ENCODE data around the gene NXPH3.

NXPH3 gene

DNA sequence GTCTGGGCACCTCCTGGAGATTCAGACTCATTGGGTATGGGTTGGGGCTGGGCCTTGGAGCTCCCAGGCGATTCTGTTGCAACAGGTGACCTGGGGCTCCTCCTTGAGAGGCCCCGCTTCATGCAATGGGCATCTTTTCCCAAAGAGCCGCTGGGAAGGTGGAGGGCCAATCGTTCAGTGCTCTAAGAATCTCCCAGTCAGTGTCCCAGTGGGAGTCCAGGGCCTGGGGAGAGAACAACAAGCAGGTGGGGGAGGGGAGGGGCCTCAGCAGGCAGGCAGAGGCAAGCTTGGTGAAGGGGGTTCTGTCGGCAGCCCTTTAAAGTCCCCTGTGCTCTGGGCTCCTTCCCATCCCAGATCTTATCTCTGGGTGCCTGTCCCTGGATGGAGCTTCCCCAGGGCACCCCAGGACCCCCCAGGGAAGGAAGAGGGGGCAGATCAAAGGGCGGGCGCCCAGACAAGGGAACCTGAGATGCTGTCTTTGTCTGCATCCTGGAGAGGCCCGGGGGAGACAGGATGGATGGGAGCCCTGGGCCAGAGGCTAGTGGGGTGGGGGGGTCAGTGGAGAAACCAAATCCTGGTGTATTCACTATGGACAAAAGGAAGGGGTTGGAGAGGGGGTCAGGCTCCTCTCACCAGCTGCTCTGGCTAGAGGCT is 30.5 kb upstream of the NXPH3 start:
- Histone ChIP-seq H3K23ac (ENCODE audit: low read length) (no peak overlapping the region), H2BK15ac (replicated peaks; ENCODE audit: low read depth) (no peak overlapping the region), H3K4me2 (ENCODE audit: low read length) (no peak overlapping the region), H3K79me2 (ENCODE audit: control insufficient read depth, insufficient read depth, low read length) (no peaks in the 10 kb centered on the region), H4K5ac (ENCODE audit: low read length) (no peak overlapping the region), H3K27me3 (ENCODE audit: insufficient read depth, low read length, poor library complexity) (no peaks in the 10 kb centered on the region), H3K27ac (ENCODE audit: low read depth, low read length) (no peak overlapping the region), H3K56ac (ENCODE audit: low read length) (no peak overlapping the region), H3K4ac (ENCODE audit: low read depth, low read length) (no peak overlapping the region), H2BK5ac (ENCODE audit: low read length) (no peak overlapping the region), H2BK120ac (ENCODE audit: low read depth, low read length) (no peak overlapping the region), H4K8ac (ENCODE audit: low read depth, low read length) (no peak overlapping the region), H3K36me3 (ENCODE audit: control insufficient read depth, insufficient read depth, low read length) (no peaks in the 10 kb centered on the region), H3K4me3 (ENCODE audit: low read length) (no peak overlapping the region), H3K79me1 (ENCODE audit: low read length) (no peaks in the 10 kb centered on the region), H3K4me1 (ENCODE audit: control insufficient read depth, low read depth, low read length) (no peaks in the 10 kb centered on the region), H2AK5ac (ENCODE audit: low read length) (no peak overlapping the region), H3K18ac (ENCODE audit: low read length) (no peak overlapping the region), H3K9ac (ENCODE audit: low read length) (no peak overlapping the region)
- no peak for DNase-seq
- no CpG with 5 or more reads among the region's 8 CpGs for WGBS (ENCODE audit: extremely low coverage, insufficient coverage, low lambda C conversion rate)

DNA sequence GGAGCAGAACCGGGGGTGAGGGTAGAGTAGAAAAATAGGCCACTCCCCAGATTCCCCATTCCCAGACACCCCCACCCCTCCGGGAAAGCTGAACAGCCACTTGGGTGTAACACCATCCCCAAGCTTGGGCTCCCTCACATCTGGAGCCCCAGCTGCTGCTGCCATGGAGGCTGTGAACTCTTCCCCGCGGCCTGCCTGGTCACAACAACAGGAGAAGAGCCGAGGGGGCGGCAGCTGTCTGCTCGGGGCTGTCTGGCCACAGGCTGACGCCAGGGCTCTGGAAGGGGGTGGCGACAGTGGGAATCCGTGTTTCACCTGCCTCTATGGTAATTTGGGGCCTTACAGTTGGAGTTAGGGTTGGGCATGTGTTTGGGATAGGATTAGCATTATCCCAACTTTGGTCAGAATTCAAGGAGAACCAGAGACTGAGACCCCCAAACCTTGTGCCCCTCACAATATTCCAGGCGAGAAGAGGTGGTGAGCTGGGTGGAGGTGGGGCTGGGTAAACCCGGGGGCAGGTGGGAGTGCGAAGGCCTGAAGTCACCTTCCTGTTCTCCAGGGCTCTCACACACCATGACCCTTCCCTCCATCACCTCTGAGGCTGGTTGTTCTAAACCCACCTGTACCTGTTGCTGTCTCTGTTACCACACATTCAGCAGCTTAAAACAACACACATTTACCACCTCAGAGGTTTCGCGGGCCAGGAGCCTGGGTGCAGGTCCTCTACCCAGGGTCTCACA is 29.7 kb upstream of the NXPH3 start:
- H3K27me3 ChIP-seq (ENCODE audit: insufficient read depth, low read length, poor library complexity) = no peaks in the 10 kb centered on the region
- H3K23ac ChIP-seq (ENCODE audit: low read length) = no peak overlapping the region
- no peak overlapping the region for H2BK120ac ChIP-seq (ENCODE audit: low read depth, low read length)
- H3K4me3 ChIP-seq (ENCODE audit: low read length) = no peak overlapping the region
- H4K5ac ChIP-seq (ENCODE audit: low read length) = no peak overlapping the region
- no peak overlapping the region for H3K27ac ChIP-seq (ENCODE audit: low read depth, low read length)
- H3K36me3 ChIP-seq (ENCODE audit: control insufficient read depth, insufficient read depth, low read length) = no peaks in the 10 kb centered on the region
- H3K4me1 ChIP-seq (ENCODE audit: control insufficient read depth, low read depth, low read length) = no peaks in the 10 kb centered on the region
- H2AK5ac ChIP-seq (ENCODE audit: low read length) = no peak overlapping the region
- H3K79me2 ChIP-seq (ENCODE audit: control insufficient read depth, insufficient read depth, low read length) = no peaks in the 10 kb centered on the region
- H3K79me1 ChIP-seq (ENCODE audit: low read length) = no peaks in the 10 kb centered on the region
- no peak for DNase-seq
- no peak overlapping the region for H4K8ac ChIP-seq (ENCODE audit: low read depth, low read length)
- no peak overlapping the region for H3K4ac ChIP-seq (ENCODE audit: low read depth, low read length)
- no peak overlapping the region for H2BK5ac ChIP-seq (ENCODE audit: low read length)
- H2BK15ac ChIP-seq (replicated peaks; ENCODE audit: low read depth) = no peak overlapping the region
- no CpG with 5 or more reads among the region's 15 CpGs for WGBS (ENCODE audit: extremely low coverage, insufficient coverage, low lambda C conversion rate)
- no peak overlapping the region for H3K18ac ChIP-seq (ENCODE audit: low read length)
- H3K4me2 ChIP-seq (ENCODE audit: low read length) = no peak overlapping the region
- no peak overlapping the region for H3K56ac ChIP-seq (ENCODE audit: low read length)
- no peak overlapping the region for H3K9ac ChIP-seq (ENCODE audit: low read length)

DNA sequence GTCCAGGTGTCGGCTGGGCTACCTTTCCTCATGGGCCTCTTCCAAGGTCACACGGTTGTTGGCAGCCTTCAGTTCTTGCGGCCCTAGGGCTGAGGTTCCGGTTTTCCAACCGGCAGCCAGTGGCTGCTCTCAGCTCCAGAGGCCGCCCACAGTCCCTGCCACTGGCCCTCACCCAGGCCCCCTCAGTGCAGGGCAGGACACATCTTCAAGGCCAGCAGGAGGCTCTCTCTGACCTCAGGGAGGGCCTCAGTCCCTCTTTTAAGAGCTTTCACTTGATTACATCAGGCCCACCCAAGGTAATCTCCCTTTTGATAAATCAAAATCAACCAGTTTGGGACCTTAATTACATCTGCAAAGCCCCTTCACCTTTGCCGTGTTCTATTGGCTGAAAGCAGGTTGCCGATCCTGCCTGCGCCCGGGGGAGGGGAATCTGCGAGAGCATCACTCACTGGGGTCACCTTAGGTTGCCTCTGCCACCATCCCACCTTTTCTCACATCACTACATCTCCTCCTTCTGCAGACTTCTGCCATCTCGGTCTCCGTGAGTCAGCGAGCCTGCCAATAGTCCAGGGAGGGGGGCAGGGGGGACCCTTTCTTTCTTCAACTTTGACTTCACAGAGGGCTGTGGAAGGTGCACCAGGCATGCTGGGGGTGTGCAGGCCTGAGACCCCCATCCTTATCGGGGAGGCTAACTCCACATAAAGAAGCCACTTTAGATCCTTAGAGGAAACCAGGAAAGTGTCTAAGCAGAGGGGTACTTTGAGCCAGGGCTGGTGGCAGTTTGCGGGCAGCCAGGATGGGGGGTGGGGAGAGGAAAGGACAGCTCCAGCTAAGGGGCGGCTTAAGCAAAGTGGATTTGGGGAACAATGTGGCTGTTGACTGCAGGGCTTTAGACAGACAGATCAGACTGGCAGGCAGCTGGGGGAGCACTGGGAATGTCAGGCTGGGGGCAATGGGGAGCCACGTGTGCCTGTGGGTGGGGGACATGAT is 28.8 kb upstream of the NXPH3 start:
- Histone ChIP-seq H4K8ac (ENCODE audit: low read depth, low read length) (no peak overlapping the region), H4K5ac (ENCODE audit: low read length) (no peak overlapping the region), H2BK120ac (ENCODE audit: low read depth, low read length) (no peak overlapping the region), H3K27ac (ENCODE audit: low read depth, low read length) (no peak overlapping the region), H3K4me3 (ENCODE audit: low read length) (no peak overlapping the region), H3K18ac (ENCODE audit: low read length) (no peak overlapping the region), H2BK15ac (replicated peaks; ENCODE audit: low read depth) (no peak overlapping the region), H3K36me3 (ENCODE audit: control insufficient read depth, insufficient read depth, low read length) (no peaks in the 10 kb centered on the region), H3K27me3 (ENCODE audit: insufficient read depth, low read length, poor library complexity) (no peaks in the 10 kb centered on the region), H3K9ac (ENCODE audit: low read length) (no peak overlapping the region), H2AK5ac (ENCODE audit: low read length) (no peak overlapping the region), H3K4me1 (ENCODE audit: control insufficient read depth, low read depth, low read length) (no peaks in the 10 kb centered on the region), H3K4me2 (ENCODE audit: low read length) (no peak overlapping the region), H3K23ac (ENCODE audit: low read length) (no peak overlapping the region), H3K79me1 (ENCODE audit: low read length) (no peaks in the 10 kb centered on the region), H2BK5ac (ENCODE audit: low read length) (no peak overlapping the region), H3K56ac (ENCODE audit: low read length) (no peak overlapping the region), H3K79me2 (ENCODE audit: control insufficient read depth, insufficient read depth, low read length) (no peaks in the 10 kb centered on the region), H3K4ac (ENCODE audit: low read depth, low read length) (no peak overlapping the region)
- WGBS (ENCODE audit: extremely low coverage, insufficient coverage, low lambda C conversion rate) = no CpG with 5 or more reads among the region's 18 CpGs
- no peak for DNase-seq

DNA sequence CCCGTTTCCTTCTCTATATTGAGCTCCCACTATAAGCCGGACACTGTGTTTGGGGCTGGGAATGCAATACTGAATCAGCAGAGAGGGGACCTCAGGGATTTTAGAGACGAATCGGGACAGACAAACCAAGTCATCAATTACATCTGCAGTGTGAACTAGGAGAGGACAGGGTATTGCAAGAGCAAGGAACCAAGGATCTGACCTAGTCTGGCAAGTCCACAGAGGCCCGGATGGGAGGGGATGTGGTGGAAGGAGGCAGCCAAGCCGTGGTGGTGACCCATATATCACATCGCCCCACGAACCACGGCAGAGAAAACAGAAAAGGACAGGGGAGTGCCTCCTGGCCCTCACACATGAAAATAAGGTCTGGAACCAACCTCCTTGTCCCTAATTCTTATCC is 28.1 kb upstream of the NXPH3 start:
- Histone ChIP-seq H3K56ac (ENCODE audit: low read length) (no peak overlapping the region), H2BK120ac (ENCODE audit: low read depth, low read length) (no peak overlapping the region), H4K5ac (ENCODE audit: low read length) (no peak overlapping the region), H2AK5ac (ENCODE audit: low read length) (no peak overlapping the region), H3K18ac (ENCODE audit: low read length) (no peak overlapping the region), H3K9ac (ENCODE audit: low read length) (no peak overlapping the region), H2BK5ac (ENCODE audit: low read length) (no peak overlapping the region), H3K27ac (ENCODE audit: low read depth, low read length) (no peak overlapping the region), H4K8ac (ENCODE audit: low read depth, low read length) (no peak overlapping the region), H3K79me1 (ENCODE audit: low read length) (no peaks in the 10 kb centered on the region), H3K23ac (ENCODE audit: low read length) (no peak overlapping the region), H3K79me2 (ENCODE audit: control insufficient read depth, insufficient read depth, low read length) (no peaks in the 10 kb centered on the region), H3K36me3 (ENCODE audit: control insufficient read depth, insufficient read depth, low read length) (no peaks in the 10 kb centered on the region), H3K4me2 (ENCODE audit: low read length) (no peak overlapping the region), H3K4me1 (ENCODE audit: control insufficient read depth, low read depth, low read length) (no peaks in the 10 kb centered on the region), H2BK15ac (replicated peaks; ENCODE audit: low read depth) (no peak overlapping the region), H3K4me3 (ENCODE audit: low read length) (no peak overlapping the region), H3K4ac (ENCODE audit: low read depth, low read length) (no peak overlapping the region), H3K27me3 (ENCODE audit: insufficient read depth, low read length, poor library complexity) (no peaks in the 10 kb centered on the region)
- DNase-seq = no peak
- WGBS (ENCODE audit: extremely low coverage, insufficient coverage, low lambda C conversion rate) = no CpG with 5 or more reads among the region's 9 CpGs

DNA sequence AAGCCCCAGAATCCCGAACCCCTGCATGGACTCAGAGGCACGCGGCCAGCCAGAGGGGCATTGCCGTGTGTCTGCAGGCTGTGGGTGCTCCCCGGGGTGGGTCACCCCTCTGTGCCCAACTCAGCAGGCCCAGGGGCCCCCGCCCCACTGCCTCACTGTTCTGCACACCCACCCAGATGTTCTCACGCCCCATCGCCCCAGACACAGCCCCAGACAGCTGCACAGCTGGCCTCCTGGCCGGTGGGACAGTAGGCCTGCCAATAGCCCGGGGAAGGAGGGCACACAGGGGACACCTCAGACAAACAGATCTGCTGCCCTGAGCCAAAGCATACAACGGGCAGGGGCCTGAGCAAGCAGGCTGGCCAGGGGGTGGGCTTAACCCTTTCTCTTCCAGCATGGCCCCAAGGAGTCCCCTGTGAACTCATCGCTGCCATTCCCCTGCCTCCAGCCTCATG is 27.6 kb upstream of the NXPH3 start:
- no peak overlapping the region for H3K56ac ChIP-seq (ENCODE audit: low read length)
- no peaks in the 10 kb centered on the region for H3K4me1 ChIP-seq (ENCODE audit: control insufficient read depth, low read depth, low read length)
- H3K79me1 ChIP-seq (ENCODE audit: low read length) = no peaks in the 10 kb centered on the region
- WGBS (ENCODE audit: extremely low coverage, insufficient coverage, low lambda C conversion rate) = no CpG with 5 or more reads among the region's 12 CpGs
- H2AK5ac ChIP-seq (ENCODE audit: low read length) = no peak overlapping the region
- no peak overlapping the region for H3K4me3 ChIP-seq (ENCODE audit: low read length)
- H3K4me2 ChIP-seq (ENCODE audit: low read length) = no peak overlapping the region
- H3K79me2 ChIP-seq (ENCODE audit: control insufficient read depth, insufficient read depth, low read length) = no peaks in the 10 kb centered on the region
- no peak overlapping the region for H3K23ac ChIP-seq (ENCODE audit: low read length)
- no peaks in the 10 kb centered on the region for H3K27me3 ChIP-seq (ENCODE audit: insufficient read depth, low read length, poor library complexity)
- H2BK5ac ChIP-seq (ENCODE audit: low read length) = no peak overlapping the region
- H2BK120ac ChIP-seq (ENCODE audit: low read depth, low read length) = no peak overlapping the region
- H3K9ac ChIP-seq (ENCODE audit: low read length) = no peak overlapping the region
- H2BK15ac ChIP-seq (replicated peaks; ENCODE audit: low read depth) = no peak overlapping the region
- DNase-seq = no peak
- H3K4ac ChIP-seq (ENCODE audit: low read depth, low read length) = no peak overlapping the region
- H4K8ac ChIP-seq (ENCODE audit: low read depth, low read length) = no peak overlapping the region
- no peak overlapping the region for H3K18ac ChIP-seq (ENCODE audit: low read length)
- no peaks in the 10 kb centered on the region for H3K36me3 ChIP-seq (ENCODE audit: control insufficient read depth, insufficient read depth, low read length)
- no peak overlapping the region for H4K5ac ChIP-seq (ENCODE audit: low read length)
- H3K27ac ChIP-seq (ENCODE audit: low read depth, low read length) = no peak overlapping the region
